HEK293 (cell line): Measurements from ENCODE around the gene IZUMO4.

Experiments used
- FEZF1 ChIP-seq: fragments of 450-650 bp; formaldehyde crosslinking; IDR thresholded peaks from 2 replicates; pipeline ENCODE4 v1.5.1; 2016; ENCODE audit warnings: missing biosample characterization, missing genetic modification characterization
- GLI2 ChIP-seq: fragments of 450-650 bp; formaldehyde crosslinking; IDR thresholded peaks from 2 replicates; pipeline ENCODE4; 2017; ENCODE audit warnings: missing biosample characterization, missing genetic modification characterization, low read depth, borderline replicate concordance
- KLF7 ChIP-seq: fragments of 450-650 bp; formaldehyde crosslinking; IDR thresholded peaks from 2 replicates; pipeline ENCODE4 v1.5.1; 2016; ENCODE audit warnings: missing biosample characterization, missing genetic modification characterization, borderline replicate concordance
- YY1 ChIP-seq: fragments of 450-650 bp; formaldehyde crosslinking; IDR thresholded peaks from 2 replicates; pipeline ENCODE4 v1.5.1; 2018; ENCODE audit warnings: missing biosample characterization, missing genetic modification characterization
- ZBTB20 ChIP-seq: fragments of 450-650 bp; formaldehyde crosslinking; IDR thresholded peaks from 2 replicates; pipeline ENCODE4 v1.5.1; 2016; ENCODE audit warnings: missing biosample characterization, missing genetic modification characterization
- ZNF114 ChIP-seq: fragments of 450-650 bp; formaldehyde crosslinking; IDR thresholded peaks from 2 replicates; pipeline ENCODE4 v1.5.0; 2017; ENCODE audit warnings: missing biosample characterization, missing genetic modification characterization
- ZNF140 ChIP-seq: fragments of 450-650 bp; formaldehyde crosslinking; IDR thresholded peaks from 2 replicates; pipeline ENCODE4 v1.5.1; 2016; ENCODE audit warnings: missing biosample characterization, missing genetic modification characterization
- ZNF155 ChIP-seq: fragments of 450-650 bp; formaldehyde crosslinking; IDR thresholded peaks from 2 replicates; pipeline ENCODE4 v1.5.1; 2016; ENCODE audit warnings: missing biosample characterization, missing genetic modification characterization
- ZNF214 ChIP-seq: fragments of 450-650 bp; formaldehyde crosslinking; IDR thresholded peaks from 2 replicates; pipeline ENCODE4 v1.5.1; 2017; ENCODE audit warnings: missing biosample characterization, mild to moderate bottlenecking, missing genetic modification characterization, borderline replicate concordance
- ZNF23 ChIP-seq: fragments of 450-650 bp; formaldehyde crosslinking; IDR thresholded peaks from 2 replicates; pipeline ENCODE4 v1.5.1; 2016; ENCODE audit warnings: missing biosample characterization, missing genetic modification characterization, borderline replicate concordance
- ZNF292 ChIP-seq: fragments of 450-650 bp; formaldehyde crosslinking; IDR thresholded peaks from 2 replicates; pipeline ENCODE4 v1.5.1; 2016; ENCODE audit warnings: low read depth, missing biosample characterization, missing genetic modification characterization, borderline replicate concordance
- ZNF311 ChIP-seq: fragments of 450-650 bp; formaldehyde crosslinking; IDR thresholded peaks from 2 replicates; pipeline ENCODE4 v1.5.1; 2017; ENCODE audit warnings: missing biosample characterization, missing genetic modification characterization, borderline replicate concordance
- ZNF366 ChIP-seq: fragments of 450-650 bp; formaldehyde crosslinking; conservative IDR thresholded peaks from 2 replicates; pipeline ENCODE4 v1.5.1; 2016; ENCODE audit warnings: missing biosample characterization, missing genetic modification characterization
- ZNF544 ChIP-seq: fragments of 450-650 bp; formaldehyde crosslinking; IDR thresholded peaks from 2 replicates; pipeline ENCODE4 v1.5.0; 2017; ENCODE audit warnings: missing biosample characterization, missing genetic modification characterization
- ZNF560 ChIP-seq: fragments of 450-650 bp; formaldehyde crosslinking; IDR thresholded peaks from 2 replicates; pipeline ENCODE4 v1.5.1; 2017; ENCODE audit warnings: missing biosample characterization, missing genetic modification characterization, borderline replicate concordance
- ZNF624 ChIP-seq: fragments of 450-650 bp; formaldehyde crosslinking; IDR thresholded peaks from 2 replicates; pipeline ENCODE4 v1.5.1; 2017; ENCODE audit warnings: missing biosample characterization, missing genetic modification characterization
- ZNF626 ChIP-seq: fragments of 450-650 bp; sonication (Bioruptor Pico); formaldehyde crosslinking; IDR thresholded peaks from 2 replicates; pipeline ENCODE4 v1.5.1; 2018; ENCODE audit warnings: missing biosample characterization, missing genetic modification characterization, inconsistent platforms
- ZNF629 ChIP-seq: fragments of 450-650 bp; formaldehyde crosslinking; IDR thresholded peaks from 2 replicates; pipeline ENCODE4 v1.5.1; 2017; ENCODE audit warnings: missing biosample characterization, missing genetic modification characterization
- ZNF707 ChIP-seq: fragments of 450-650 bp; formaldehyde crosslinking; IDR thresholded peaks from 2 replicates; pipeline ENCODE4 v1.5.1; 2016; ENCODE audit warnings: missing biosample characterization, missing genetic modification characterization
- ZSCAN23 ChIP-seq: fragments of 450-650 bp; formaldehyde crosslinking; IDR thresholded peaks from 2 replicates; pipeline ENCODE4 v1.5.1; 2016; ENCODE audit warnings: missing biosample characterization, missing genetic modification characterization
- TF ChIP-seq, protein P1 (sequence below): fragments of 450-650 bp; formaldehyde crosslinking; IDR thresholded peaks from 2 replicates; pipeline ENCODE4 v1.5.1; 2016; ENCODE audit warnings: missing biosample characterization, missing genetic modification characterization, borderline replicate concordance
- TF ChIP-seq, protein P2 (sequence below): fragments of 450-650 bp; formaldehyde crosslinking; conservative IDR thresholded peaks from 2 replicates; pipeline ENCODE4 v1.5.1; 2016; ENCODE audit warnings: low read depth, missing biosample characterization, missing genetic modification characterization
- TF ChIP-seq, protein P3 (sequence below): fragments of 450-650 bp; formaldehyde crosslinking; IDR thresholded peaks from 2 replicates; pipeline ENCODE4 v1.5.1; 2016; ENCODE audit warnings: missing biosample characterization, missing genetic modification characterization
- TF ChIP-seq, protein P4 (sequence below): fragments of 450-650 bp; formaldehyde crosslinking; IDR thresholded peaks from 2 replicates; pipeline ENCODE4 v1.5.1; 2016; ENCODE audit warnings: missing biosample characterization, missing genetic modification characterization
- TF ChIP-seq, protein P5 (sequence below): fragments of 450-650 bp; formaldehyde crosslinking; IDR thresholded peaks from 2 replicates; pipeline ENCODE4 v1.5.1; 2017; ENCODE audit warnings: missing biosample characterization, missing genetic modification characterization
- TF ChIP-seq, protein P6 (sequence below): fragments of 450-650 bp; formaldehyde crosslinking; IDR thresholded peaks from 2 replicates; pipeline ENCODE4 v1.5.1; 2016; ENCODE audit warnings: missing biosample characterization, missing genetic modification characterization
- TF ChIP-seq, protein P7 (sequence below): fragments of 450-650 bp; formaldehyde crosslinking; IDR thresholded peaks from 2 replicates; pipeline ENCODE4 v1.5.1; 2016; ENCODE audit warnings: missing biosample characterization, missing genetic modification characterization

The IZUMO4 gene

DNA sequence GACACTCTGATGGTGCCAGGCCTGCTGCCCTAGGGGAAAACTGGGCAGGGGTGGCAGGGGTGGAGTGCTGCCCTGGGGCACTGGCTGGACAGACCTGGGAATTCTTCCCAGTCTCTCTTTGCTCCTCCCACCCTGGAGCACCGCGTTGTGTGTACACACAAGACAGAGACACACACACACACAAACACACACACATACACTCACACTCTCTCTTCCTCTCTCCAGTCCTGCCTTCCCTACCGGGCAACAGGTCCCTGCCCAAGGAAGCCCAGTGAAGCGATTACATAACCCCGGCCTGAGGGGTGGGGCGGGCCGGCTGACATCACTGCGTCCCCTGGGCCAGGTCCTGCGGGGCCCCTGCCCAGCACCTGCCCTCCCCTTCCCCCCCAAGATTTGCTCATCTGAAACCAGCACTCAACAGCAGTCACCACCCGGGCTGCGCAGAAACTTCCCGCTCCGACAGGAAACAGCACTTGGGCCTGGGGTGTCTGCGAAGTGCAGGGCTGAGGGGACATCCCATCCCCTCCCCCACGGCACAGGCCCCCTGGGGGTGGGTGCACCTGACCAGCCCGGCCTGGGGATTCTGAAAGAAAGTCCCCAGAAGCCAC, 46.9 kb upstream of the IZUMO4 start (continued):
- TF ChIP-seq, protein P1, sequence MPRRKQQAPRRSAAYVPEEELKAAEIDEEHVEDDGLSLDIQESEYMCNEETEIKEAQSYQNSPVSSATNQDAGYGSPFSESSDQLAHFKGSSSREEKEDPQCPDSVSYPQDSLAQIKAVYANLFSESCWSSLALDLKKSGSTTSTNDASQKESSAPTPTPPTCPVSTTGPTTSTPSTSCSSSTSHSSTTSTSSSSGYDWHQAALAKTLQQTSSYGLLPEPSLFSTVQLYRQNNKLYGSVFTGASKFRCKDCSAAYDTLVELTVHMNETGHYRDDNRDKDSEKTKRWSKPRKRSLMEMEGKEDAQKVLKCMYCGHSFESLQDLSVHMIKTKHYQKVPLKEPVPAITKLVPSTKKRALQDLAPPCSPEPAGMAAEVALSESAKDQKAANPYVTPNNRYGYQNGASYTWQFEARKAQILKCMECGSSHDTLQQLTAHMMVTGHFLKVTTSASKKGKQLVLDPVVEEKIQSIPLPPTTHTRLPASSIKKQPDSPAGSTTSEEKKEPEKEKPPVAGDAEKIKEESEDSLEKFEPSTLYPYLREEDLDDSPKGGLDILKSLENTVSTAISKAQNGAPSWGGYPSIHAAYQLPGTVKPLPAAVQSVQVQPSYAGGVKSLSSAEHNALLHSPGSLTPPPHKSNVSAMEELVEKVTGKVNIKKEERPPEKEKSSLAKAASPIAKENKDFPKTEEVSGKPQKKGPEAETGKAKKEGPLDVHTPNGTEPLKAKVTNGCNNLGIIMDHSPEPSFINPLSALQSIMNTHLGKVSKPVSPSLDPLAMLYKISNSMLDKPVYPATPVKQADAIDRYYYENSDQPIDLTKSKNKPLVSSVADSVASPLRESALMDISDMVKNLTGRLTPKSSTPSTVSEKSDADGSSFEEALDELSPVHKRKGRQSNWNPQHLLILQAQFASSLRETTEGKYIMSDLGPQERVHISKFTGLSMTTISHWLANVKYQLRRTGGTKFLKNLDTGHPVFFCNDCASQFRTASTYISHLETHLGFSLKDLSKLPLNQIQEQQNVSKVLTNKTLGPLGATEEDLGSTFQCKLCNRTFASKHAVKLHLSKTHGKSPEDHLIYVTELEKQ (tag by site-specific recombination), result no peak
- TF ChIP-seq ZNF23 (tag by site-specific recombination) (no peak), GLI2 (no peak), ZNF140 (no peak), ZNF629 (tag by site-specific recombination) (peak; percentile 92), ZNF292 (tag by site-specific recombination) (no peak), ZSCAN23 (tag by site-specific recombination) (0 out of 2 replicates have a peak, but pooled peaks have one; percentile 16), ZNF214 (tag by site-specific recombination) (no peak), YY1 (tag by site-specific recombination) (no peak), ZNF626 (no peak), ZNF624 (tag by site-specific recombination) (no peak), ZNF366 (tag by site-specific recombination) (peak; percentile 82), KLF7 (tag by site-specific recombination) (peak; percentile 78; the same call in 1 of the 2 replicates), ZNF114 (tag by site-specific recombination) (no peak), ZNF544 (tag by site-specific recombination) (no peak), FEZF1 (tag by site-specific recombination) (no peak), ZBTB20 (tag by site-specific recombination) (peak; percentile 84; the same call in 1 of the 2 replicates), ZNF560 (tag by site-specific recombination) (no peak), ZNF155 (tag by site-specific recombination) (no peak), ZNF311 (tag by site-specific recombination) (no peak), ZNF707 (no peak)
- TF ChIP-seq, protein P2, sequence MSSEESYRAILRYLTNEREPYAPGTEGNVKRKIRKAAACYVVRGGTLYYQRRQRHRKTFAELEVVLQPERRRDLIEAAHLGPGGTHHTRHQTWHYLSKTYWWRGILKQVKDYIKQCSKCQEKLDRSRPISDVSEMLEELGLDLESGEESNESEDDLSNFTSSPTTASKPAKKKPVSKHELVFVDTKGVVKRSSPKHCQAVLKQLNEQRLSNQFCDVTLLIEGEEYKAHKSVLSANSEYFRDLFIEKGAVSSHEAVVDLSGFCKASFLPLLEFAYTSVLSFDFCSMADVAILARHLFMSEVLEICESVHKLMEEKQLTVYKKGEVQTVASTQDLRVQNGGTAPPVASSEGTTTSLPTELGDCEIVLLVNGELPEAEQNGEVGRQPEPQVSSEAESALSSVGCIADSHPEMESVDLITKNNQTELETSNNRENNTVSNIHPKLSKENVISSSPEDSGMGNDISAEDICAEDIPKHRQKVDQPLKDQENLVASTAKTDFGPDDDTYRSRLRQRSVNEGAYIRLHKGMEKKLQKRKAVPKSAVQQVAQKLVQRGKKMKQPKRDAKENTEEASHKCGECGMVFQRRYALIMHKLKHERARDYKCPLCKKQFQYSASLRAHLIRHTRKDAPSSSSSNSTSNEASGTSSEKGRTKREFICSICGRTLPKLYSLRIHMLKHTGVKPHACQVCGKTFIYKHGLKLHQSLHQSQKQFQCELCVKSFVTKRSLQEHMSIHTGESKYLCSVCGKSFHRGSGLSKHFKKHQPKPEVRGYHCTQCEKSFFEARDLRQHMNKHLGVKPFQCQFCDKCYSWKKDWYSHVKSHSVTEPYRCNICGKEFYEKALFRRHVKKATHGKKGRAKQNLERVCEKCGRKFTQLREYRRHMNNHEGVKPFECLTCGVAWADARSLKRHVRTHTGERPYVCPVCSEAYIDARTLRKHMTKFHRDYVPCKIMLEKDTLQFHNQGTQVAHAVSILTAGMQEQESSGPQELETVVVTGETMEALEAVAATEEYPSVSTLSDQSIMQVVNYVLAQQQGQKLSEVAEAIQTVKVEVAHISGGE, result 0 out of 2 replicates have a peak, but pooled peaks have one; percentile 40
- TF ChIP-seq, protein P3, sequence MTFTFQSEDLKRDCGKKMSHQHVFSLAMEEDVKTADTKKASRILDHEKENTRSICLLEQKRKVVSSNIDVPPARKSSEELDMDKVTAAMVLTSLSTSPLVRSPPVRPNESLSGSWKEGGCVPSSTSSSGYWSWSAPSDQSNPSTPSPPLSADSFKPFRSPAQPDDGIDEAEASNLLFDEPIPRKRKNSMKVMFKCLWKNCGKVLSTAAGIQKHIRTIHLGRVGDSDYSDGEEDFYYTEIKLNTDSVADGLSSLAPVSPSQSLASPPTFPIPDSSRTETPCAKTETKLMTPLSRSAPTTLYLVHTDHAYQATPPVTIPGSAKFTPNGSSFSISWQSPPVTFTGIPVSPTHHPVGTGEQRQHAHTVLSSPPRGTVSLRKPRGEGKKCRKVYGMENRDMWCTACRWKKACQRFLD (tag by site-specific recombination), result no peak
- TF ChIP-seq, protein P4, sequence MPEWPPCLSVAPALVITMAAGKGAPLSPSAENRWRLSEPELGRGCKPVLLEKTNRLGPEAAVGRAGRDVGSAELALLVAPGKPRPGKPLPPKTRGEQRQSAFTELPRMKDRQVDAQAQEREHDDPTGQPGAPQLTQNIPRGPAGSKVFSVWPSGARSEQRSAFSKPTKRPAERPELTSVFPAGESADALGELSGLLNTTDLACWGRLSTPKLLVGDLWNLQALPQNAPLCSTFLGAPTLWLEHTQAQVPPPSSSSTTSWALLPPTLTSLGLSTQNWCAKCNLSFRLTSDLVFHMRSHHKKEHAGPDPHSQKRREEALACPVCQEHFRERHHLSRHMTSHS (tag by site-specific recombination), result no peak
- TF ChIP-seq, protein P5, sequence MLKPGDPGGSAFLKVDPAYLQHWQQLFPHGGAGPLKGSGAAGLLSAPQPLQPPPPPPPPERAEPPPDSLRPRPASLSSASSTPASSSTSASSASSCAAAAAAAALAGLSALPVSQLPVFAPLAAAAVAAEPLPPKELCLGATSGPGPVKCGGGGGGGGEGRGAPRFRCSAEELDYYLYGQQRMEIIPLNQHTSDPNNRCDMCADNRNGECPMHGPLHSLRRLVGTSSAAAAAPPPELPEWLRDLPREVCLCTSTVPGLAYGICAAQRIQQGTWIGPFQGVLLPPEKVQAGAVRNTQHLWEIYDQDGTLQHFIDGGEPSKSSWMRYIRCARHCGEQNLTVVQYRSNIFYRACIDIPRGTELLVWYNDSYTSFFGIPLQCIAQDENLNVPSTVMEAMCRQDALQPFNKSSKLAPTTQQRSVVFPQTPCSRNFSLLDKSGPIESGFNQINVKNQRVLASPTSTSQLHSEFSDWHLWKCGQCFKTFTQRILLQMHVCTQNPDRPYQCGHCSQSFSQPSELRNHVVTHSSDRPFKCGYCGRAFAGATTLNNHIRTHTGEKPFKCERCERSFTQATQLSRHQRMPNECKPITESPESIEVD (tag by site-specific recombination), result no peak
- TF ChIP-seq, protein P6, sequence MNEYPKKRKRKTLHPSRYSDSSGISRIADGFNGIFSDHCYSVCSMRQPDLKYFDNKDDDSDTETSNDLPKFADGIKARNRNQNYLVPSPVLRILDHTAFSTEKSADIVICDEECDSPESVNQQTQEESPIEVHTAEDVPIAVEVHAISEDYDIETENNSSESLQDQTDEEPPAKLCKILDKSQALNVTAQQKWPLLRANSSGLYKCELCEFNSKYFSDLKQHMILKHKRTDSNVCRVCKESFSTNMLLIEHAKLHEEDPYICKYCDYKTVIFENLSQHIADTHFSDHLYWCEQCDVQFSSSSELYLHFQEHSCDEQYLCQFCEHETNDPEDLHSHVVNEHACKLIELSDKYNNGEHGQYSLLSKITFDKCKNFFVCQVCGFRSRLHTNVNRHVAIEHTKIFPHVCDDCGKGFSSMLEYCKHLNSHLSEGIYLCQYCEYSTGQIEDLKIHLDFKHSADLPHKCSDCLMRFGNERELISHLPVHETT (tag by site-specific recombination), result peak; percentile 88
- TF ChIP-seq, protein P7, sequence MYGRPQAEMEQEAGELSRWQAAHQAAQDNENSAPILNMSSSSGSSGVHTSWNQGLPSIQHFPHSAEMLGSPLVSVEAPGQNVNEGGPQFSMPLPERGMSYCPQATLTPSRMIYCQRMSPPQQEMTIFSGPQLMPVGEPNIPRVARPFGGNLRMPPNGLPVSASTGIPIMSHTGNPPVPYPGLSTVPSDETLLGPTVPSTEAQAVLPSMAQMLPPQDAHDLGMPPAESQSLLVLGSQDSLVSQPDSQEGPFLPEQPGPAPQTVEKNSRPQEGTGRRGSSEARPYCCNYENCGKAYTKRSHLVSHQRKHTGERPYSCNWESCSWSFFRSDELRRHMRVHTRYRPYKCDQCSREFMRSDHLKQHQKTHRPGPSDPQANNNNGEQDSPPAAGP (tag by site-specific recombination), result peak; percentile 95
